Mesothelial cell of epicardium (in vitro differentiated cells): ENCODE measurements around the gene CALHM1. TPM values are rescaled to one million over a fixed set of nuclear protein-coding genes. Genes with fewer than 3 reads are reported as not detected.

ENCODE experiments used
- DNase-seq, 2 experiments: peaks; one replicate each; pipeline ENCODE4 v3.0.0; 2021; ENCODE audit warnings: low spot score in 2 of 2; ENCODE audit not compliant: unreplicated experiment in 2 of 2
- H3K27ac Mint-ChIP-seq: 2 replicates; pipeline ENCODE4 v1.8.0; 2021; ENCODE audit warnings: mixed read lengths
- H3K27me3 Mint-ChIP-seq: 2 replicates; pipeline ENCODE4 v1.8.0; 2021; ENCODE audit warnings: low read depth, mixed read lengths
- H3K36me3 Mint-ChIP-seq: 2 replicates; pipeline ENCODE4 v1.8.0; 2021; ENCODE audit warnings: mixed read lengths
- H3K4me1 Mint-ChIP-seq: 2 replicates; pipeline ENCODE4 v1.8.0; 2021; ENCODE audit warnings: mixed read lengths
- H3K4me3 Mint-ChIP-seq: 2 replicates; pipeline ENCODE4 v1.8.0; 2021; ENCODE audit warnings: mild to moderate bottlenecking, moderate library complexity, mixed read lengths
- H3K9me3 Mint-ChIP-seq: 2 replicates; pipeline ENCODE4 v1.8.0; 2021; ENCODE audit warnings: mixed read lengths
- CTCF ChIP-seq: fragments of 200-600 bp; sonication (generic); IDR thresholded peaks from one replicate; pipeline ENCODE4 v1.5.0; 2021; ENCODE audit warnings: antibody characterized with exemption; ENCODE audit not compliant: unreplicated experiment
- total RNA-seq: library from RNA; stranded (reverse); gene quantifications from 3 replicates; pipeline ENCODE4 v1.2.1, GENCODE V29; 2021

The CALHM1 gene
- total RNA-seq, 1 donor from 2014 or later: not detected

GRCh38 chr10:103497161-103497915 lies 38.6 kb upstream of the CALHM1 start:
- TF ChIP-seq CTCF: no peak
- Mint-ChIP-seq H3K9me3 (no peaks in the 10 kb centered on the region), H3K27me3 (peaks cover 85% of the 10 kb centered on the region), H3K27ac (no peak overlapping the region), H3K36me3 (no peaks in the 10 kb centered on the region), H3K4me1 (peaks cover 13% of the 10 kb centered on the region), H3K4me3 (no peak overlapping the region)
- DNase-seq: no peak

- Mint-ChIP-seq H3K4me3 (peak overlapping the region; percentile 68), H3K9me3 (no peaks in the 10 kb centered on the region), H3K27ac (no peak overlapping the region), H3K27me3 (peaks cover 77% of the 10 kb centered on the region), H3K4me1 (peaks cover 24% of the 10 kb centered on the region), H3K36me3 (no peaks in the 10 kb centered on the region)
- DNase-seq: no peak
- no peak for TF ChIP-seq CTCF
Observed at GRCh38 chr10:103495321-103495720, 36.6 kb upstream of the CALHM1 start.

- H3K4me1 Mint-ChIP-seq: peaks cover 25% of the 10 kb centered on the region
- peak overlapping the region; percentile 68 for H3K4me3 Mint-ChIP-seq
- no peaks in the 10 kb centered on the region for H3K36me3 Mint-ChIP-seq
- TF ChIP-seq CTCF: no peak
- H3K27me3 Mint-ChIP-seq: peaks cover 69% of the 10 kb centered on the region
- H3K27ac Mint-ChIP-seq: no peak overlapping the region
- no peaks in the 10 kb centered on the region for H3K9me3 Mint-ChIP-seq
- no peak for DNase-seq
Observed at GRCh38 chr10:103493916-103494877, 35.5 kb upstream of the CALHM1 start.

GRCh38 chr10:103493362-103493915 lies 34.7 kb upstream of the CALHM1 start, which contains the start of gene NEURL1:
Gene NEURL1 (plus strand): TSS chr10:103493705. CDS start chr10:103494388, 683 bp downstream.
- Mint-ChIP-seq H3K27me3 (peaks cover 64% of the 10 kb centered on the region), H3K27ac (no peak within 1 kb of the TSS)

More at GRCh38 chr10:103493362-103493915, 34.7 kb upstream of the CALHM1 start, which contains the start of gene NEURL1:
- Mint-ChIP-seq H3K36me3 (no peaks in the 10 kb centered on the region), H3K4me1 (peaks cover 25% of the 10 kb centered on the region), H3K9me3 (no peaks in the 10 kb centered on the region), H3K4me3 (peak within 1 kb of the TSS; percentile 76)
- no peak for DNase-seq
- TF ChIP-seq CTCF: no peak
